Right lobe of liver (tissue), 4 donors: ENCODE measurements around the gene TREML1.

ENCODE experiments used
- POLR2A ChIP-seq: fragments of 450-650 bp; IDR thresholded peaks from one replicate; pipeline ENCODE4 v1.6.1; 2017; ENCODE audit warnings: antibody characterized with exemption, mild to moderate bottlenecking
- TF ChIP-seq, protein P1 (sequence below), 4 donors: fragments of 200-600 bp in 3 of 4; fragments of 450-650 bp in 1 of 4; IDR thresholded peaks; one replicate each; pipeline versions ENCODE4 v1.5.1 to v1.8.0; 2016 to 2022; ENCODE audit warnings: antibody characterized with exemption in 4 of 4, mild to moderate bottlenecking in 2 of 4
- donor health status: DM: no; HTN: no; CAD: no.
- donor health status: DM: no; HTN: no; CAD: no.
- donor health status: DM: no; HTN: yes; CAD: no.

DNA sequence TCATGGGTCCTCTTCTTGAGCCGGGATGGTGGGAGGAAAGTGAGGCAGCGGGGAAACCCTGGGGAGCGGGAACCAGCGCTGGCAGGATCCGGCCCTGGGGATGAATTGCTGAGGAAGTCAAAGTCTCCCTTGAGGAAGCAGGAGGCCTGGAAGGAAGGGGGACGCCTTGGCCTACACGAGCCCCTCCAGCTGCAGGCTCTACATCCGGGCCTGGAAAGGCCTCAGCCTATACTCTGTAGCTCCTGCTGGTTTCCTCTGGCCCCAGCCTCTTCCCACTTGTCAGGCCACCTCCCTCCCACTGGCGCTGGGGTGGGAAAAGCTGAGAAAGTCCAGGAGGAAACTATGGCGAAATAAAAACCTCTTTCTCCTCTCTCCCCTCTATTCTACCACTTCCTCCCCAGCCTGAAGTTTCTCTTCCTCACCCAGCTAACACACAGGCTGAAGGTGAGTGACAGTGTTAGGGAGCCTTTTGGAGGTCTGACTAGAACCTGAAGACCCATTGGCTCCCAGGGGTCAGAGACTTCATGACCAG lies 31.9 kb upstream of the TREML1 start:
- TF ChIP-seq, protein P1, sequence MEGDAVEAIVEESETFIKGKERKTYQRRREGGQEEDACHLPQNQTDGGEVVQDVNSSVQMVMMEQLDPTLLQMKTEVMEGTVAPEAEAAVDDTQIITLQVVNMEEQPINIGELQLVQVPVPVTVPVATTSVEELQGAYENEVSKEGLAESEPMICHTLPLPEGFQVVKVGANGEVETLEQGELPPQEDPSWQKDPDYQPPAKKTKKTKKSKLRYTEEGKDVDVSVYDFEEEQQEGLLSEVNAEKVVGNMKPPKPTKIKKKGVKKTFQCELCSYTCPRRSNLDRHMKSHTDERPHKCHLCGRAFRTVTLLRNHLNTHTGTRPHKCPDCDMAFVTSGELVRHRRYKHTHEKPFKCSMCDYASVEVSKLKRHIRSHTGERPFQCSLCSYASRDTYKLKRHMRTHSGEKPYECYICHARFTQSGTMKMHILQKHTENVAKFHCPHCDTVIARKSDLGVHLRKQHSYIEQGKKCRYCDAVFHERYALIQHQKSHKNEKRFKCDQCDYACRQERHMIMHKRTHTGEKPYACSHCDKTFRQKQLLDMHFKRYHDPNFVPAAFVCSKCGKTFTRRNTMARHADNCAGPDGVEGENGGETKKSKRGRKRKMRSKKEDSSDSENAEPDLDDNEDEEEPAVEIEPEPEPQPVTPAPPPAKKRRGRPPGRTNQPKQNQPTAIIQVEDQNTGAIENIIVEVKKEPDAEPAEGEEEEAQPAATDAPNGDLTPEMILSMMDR (IDR thresholded peaks at IDR 0.05): no peak
- no peak for TF ChIP-seq POLR2A
